ENCODE results near the gene WDR46.
A peak's percentile ranks its signal among the peaks of the same experiment; 100 is the strongest.

The WDR46 gene, protein sequence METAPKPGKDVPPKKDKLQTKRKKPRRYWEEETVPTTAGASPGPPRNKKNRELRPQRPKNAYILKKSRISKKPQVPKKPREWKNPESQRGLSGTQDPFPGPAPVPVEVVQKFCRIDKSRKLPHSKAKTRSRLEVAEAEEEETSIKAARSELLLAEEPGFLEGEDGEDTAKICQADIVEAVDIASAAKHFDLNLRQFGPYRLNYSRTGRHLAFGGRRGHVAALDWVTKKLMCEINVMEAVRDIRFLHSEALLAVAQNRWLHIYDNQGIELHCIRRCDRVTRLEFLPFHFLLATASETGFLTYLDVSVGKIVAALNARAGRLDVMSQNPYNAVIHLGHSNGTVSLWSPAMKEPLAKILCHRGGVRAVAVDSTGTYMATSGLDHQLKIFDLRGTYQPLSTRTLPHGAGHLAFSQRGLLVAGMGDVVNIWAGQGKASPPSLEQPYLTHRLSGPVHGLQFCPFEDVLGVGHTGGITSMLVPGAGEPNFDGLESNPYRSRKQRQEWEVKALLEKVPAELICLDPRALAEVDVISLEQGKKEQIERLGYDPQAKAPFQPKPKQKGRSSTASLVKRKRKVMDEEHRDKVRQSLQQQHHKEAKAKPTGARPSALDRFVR

DNA sequence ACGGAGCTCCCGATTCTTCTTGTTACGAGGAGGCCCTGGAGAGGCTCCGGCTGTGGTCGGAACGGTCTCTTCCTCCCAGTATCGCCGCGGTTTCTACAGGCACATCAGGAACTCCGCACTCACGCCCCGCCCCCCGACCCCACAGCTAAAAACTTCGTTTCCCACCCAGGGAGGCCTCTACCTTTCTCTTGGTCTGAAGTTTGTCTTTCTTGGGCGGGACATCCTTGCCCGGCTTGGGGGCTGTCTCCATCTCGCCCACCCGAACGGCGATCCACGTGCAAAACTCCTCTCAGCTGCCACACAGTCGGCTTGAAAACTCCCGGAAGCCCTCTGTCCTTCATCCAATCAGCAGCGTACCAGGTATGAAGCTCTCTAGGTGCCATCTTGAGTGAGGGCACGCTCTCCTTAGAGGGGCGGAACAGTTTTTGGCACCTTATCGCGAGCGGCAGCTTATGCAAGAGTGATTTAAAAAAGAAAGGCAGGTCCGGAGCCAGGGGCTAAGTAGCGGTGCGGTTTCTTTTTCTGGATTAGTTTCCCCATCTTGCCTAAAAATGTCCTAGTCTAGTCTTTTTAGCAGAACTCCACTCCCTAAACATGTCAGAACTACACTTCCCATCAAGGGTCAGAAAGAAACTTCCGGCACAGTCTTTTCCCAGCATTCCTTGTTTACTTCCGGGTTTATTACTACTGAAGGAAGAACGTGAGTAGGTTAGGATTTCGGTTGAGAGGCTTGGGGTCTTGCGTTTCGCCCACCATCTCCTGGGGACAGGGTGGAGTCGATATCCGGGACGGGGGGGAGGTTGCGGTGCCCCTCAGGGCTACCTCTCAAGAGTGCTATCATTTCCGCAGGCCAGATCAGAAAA lies at the start of gene WDR46, which contains the start of gene PFDN6:
TSS of gene WDR46 (minus strand) at position 319 of the 863 bp plus-strand sequence. CDS start at position 250, 69 bp downstream.
TSS of gene PFDN6 (plus strand) at position 681 of the 863 bp plus-strand sequence. CDS start 256 bp downstream, outside the sequence.
- DNase-seq = peak; percentile 76

DNA sequence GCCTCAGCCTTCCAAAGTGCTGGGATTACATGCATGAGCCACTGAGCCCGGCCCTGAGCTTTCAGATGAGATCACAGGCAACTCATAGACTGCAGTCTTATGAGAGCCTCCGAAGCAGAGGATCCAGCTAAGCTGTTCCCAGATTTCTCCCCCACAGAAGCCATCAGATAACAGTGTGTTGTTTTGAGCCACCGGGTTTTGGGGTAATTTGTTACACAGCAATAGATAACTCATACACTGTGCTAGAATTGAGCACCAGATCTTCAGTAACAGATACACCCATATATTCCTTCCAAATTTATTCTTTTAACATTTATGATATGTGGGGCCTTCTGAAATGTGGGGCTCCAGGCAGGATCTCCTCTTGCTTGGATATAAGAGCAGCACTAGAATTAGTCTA lies 47.5 kb upstream of the WDR46 start:
- no peak for DNase-seq

DNA sequence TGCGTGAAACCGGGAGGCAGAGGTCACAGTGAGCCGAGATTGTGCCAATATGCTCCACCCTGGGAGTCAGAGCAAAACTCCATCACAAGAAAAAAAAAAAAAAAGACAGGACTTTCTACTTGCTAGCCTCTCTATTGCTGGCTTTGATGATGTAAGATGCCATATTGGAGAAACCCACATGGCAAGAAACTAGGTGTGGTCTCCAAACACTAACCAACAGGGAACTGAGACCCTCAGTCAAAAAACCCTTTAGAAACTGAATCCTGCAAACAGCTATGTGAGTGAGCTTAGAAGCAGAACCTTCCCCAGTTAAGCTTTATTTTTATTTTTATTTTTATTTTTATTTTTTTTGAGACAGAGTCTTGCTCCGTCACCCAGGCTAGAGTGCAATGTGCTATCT lies 46.9 kb upstream of the WDR46 start:
- DNase-seq = no peak

DNA sequence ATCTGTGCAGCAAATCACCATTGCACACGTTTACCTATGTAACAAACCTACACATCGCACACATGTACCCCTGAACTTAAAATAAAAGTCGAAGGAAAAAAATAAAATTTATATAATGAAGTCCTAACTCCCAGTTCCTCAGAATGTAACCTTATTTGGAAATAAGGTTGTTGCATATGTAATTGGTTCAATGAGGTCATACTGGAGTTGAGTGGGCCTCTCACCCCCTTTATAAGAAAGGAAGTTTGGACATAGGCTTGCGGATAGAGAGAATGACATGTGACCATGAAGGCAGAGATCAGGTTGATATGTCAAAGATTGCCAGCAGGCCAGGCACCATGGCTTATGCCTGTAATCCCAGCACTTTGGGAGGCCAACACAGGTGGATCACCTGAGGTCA lies 44.6 kb upstream of the WDR46 start:
- no peak for DNase-seq

DNA sequence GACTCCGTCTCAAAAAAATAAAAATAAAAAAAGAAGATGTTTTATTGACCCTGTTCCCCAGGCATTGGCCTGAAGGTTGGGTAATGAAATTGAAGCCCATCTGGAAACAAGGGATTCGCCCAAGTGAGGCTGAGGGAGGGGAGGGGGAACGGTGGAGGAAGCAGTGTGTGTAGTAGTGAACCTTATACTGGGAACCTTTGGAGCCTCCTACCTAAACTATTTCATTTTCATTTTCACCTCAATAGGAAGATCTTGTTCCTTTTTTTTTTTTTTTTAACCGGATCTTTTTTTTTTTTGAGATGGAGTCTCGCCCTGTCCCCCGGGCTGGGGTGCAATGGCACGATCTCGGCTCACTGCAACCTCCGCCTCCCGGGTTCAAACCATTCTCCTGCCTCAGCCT lies 41.7 kb upstream of the WDR46 start:
- no peak for DNase-seq

DNA sequence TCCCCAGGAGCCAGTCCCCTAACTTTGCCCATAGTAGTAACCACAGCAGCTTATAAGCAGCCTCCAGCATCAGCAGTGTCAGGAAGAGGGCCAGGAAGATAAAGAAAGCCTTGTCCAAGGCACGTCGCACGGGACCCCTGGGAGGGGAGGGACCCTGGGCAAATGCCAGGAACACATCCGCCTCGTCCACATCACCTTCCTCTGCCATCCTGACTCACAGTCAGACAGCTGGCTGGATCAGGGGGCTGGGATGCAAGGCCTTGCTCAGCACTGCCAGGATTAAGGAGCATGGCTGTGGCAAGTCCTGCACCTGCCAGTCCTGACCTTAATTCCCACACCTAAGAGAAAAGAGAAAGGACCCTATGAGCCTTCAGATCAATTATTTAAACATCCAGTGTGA lies 40.0 kb upstream of the WDR46 start:
- DNase-seq = no peak

DNA sequence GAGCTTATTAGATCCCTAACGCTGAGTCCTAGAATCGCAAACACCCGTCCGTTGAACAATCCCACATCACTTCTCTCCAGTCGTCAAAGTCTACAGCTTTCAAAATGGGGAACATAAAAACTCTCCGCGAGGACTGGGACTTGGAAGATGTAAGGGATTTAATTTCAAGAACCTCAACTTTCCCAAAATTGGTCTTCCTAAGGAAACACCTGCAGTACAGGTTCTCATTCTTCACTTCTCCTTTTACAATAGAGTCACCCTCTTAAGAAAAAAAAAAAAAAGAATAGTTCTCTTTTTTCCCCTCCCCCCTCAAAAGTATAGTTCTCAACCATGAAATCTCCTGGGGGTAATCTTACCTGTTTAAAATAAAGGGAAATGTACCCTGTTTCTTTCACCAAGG lies 35.1 kb upstream of the WDR46 start:
- no peak for DNase-seq

DNA sequence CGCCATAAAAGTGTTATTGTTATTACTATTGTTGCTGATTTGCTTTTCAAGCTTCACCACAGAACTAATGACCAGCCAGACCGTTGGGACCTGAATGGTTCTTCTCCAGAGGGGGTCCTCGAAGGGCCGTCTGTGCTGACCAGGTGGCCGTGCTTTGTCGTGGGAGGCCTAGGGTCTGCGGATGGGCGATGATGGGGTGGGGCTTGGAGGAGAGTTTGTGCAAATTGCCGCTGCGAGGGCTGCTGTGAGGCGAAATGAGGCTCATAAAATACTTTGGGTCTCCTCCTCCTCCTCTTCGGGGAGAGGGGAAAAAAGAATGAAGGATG lies 34.5 kb upstream of the WDR46 start:
- no peak for DNase-seq

DNA sequence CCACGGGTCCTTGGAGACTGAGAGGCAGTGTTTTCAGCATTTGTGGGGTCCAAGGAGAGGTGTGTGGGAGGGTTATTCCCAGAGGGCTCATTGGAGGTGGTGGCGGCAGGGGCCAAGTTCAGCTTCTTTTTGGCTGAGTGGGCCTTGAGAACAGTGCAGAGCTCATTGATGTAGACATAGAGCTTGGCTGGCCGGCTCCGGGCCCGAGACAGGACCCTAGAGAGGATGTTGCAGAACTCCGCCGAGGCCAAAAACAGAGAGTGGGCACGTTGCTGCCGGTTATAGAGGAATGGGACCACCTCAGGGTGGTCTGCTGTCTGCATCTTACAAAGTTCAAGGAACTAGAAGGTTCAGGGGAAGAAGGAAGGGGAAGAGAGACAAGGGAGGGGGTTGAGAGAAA lies 32.2 kb upstream of the WDR46 start:
- no peak for DNase-seq

DNA sequence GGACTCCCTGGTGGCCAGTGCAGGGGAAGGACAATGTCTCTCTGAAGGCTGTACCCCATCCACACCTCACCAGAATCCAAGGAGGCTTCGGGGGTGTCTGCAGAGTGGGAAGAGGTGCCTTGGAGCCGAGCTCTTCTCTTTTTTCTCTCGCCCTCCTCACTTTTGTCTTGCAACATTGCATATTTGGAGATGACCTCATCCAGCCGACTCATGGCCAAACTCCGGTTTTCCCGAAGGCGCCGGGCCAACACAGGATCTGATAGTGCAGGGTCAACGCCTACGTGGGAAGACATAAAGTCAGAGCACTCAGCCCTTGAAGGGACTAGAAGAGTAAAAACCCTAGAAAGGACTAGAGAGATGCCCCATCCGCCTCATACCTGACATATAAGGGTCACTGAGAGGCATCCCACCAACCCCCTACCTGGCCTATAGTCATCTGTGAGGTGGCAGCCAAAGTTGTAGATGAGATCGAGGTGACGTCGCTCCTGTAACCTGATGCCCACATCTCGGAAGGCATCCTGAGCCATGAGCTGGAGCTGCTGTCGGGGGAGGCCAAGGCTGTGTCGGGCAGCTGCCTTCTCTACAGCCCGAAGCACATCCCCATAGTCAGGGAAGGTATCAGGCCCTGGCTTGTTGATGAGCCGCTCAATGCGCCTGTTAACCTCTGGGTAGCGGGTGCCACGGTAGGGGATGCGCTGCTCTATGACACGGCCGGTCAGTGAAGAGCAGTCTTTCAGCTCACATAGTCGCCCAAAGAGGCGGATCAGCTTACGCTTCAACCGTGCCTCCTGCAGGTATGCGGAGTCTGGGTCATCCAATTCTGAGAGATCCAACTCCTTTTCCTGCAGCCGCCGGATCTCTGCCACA lies 31.5 kb upstream of the WDR46 start:
- DNase-seq = no peak

DNA sequence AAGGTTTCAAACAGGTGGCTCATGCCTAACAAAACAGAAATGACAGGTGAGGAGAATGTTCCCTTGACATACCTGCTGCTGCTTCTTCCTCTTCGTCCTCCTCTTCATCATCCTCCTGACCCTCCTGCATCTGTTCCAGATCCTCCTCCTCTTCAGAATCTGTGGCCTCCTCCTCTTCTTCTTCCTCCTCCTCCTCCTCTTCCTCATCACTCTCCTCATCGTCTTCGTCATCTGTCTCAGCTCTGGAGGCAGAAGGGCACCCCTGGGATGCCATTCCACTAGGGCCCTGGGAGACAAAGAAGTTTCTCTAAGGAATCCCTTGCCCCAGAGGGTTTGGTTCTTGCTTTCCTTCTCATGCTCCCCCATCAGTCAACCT lies 30.9 kb upstream of the WDR46 start:
- DNase-seq = no peak

DNA sequence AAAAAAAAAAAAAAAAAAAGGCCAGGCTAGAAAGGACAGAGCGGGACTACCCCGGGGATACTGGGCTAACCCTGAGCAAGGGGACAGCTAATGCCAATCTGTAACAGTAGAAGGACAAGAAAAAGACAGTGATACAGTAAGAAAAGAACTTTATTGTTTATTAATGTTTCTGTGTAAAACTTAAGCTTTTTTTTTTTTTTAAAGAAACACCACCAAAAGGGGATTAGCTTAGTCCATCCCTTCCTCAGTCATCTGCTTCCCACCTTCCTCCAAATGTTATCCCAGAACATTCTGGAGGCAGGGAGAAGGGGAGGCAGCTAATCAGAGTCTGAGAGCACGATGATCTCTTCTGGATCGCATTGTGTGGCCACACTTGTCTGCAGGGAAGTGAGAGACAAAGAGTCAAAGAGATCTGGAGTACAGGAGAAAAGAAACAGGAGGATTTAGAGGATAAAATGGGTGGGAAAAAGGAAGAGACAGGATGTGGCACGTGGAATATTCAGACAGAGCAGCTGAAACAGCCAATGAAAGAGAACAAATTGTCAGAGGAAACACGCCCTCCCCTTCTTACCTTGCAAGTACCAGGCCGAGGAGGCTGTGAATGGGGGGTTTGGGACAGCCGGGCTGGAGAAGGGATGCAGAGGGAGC lies 29.5 kb upstream of the WDR46 start:
- DNase-seq = no peak

DNA sequence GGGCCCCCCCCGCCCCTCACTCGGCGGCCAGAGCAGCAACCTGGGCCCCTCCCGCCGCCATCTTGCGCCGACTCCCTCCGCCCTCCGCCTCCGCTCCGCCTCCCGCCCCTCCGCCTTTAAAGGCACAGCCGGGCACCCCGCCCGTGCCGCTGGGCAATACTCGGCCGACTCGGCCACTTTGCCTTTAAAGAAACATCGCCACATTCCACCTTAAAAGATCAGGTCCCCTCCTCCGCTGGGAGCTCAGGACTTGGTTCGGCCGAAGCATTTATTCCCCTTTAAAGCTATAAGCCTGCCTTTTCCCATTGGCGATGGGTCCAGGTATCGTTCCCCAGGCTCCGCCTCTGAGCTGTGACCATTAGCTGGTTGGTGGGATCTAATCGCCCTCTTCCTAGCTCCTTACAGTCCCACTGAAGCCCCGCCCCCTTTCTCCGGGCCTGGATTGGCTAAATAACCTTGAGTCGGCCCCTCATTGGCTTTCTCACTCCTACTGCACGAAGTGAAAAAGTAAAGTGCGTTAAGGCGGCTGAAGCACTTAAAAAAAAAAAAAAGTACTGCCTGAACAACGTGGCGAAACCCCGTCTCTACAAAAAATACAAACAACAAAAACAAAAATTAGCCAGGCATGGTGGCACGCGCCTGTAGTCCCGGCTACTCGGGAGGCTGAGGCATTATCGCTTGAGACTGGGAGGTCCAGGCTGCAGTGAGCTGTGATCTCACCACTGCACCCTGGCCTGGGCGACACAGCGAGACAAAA lies 28.8 kb upstream of the WDR46 start, which contains the start of gene ZBTB22:
TSS of gene ZBTB22 (minus strand) at position 76 of the 757 bp plus-strand sequence. CDS start 828 bp downstream, outside the sequence.
- peak; percentile 81 for DNase-seq

DNA sequence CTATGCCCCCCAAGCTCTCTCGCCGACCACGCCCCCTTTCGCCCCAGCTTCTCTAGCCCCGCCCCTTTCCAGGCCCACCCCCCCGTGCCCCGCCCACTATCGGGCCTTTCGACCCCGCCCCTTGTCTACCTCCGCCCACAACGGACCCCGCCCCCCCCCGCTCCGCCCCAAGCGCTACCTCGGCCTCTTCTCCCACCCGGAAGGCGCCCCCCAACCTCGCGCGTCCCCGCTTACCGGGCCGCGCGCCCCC lies 28.3 kb upstream of the WDR46 start:
- no peak for DNase-seq

DNA sequence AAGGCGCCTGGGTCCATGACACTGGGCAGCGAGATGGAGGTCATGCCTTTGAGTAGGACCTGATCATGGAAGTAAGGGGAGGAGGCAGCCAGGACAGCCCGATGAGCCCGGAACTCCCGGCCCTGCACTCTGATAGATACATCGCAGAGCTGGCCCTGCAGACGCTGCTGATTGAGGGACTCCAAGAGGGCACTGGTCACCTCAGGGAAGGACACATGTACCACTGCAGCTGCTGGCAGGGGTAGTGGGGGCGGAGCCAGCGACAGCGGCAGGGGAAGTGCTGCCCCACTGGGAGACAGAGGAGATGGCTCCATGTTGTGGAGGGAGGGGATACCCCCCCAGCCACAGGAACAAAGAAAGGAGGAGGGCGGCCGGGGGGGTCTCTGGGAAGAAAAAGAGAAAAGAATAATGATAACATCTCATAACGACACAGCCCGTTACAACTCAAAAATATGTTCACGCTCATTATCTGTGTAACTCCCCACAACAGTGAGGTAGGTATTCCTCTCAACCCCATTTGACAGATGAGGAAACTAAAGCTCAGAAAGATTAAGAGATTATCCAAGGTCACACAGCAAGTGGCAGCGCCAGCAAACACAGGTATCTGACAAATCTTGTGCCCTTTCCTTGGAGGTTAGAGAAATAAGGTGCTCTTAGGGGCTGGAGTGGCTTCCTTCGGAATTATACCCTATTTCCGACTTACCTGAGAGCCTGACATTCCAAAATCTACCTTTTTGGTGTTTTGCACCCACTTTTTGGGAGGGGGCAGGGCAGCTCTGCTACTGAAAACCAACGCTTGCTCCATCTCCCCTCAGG lies 27.8 kb upstream of the WDR46 start:
- no peak for DNase-seq

DNA sequence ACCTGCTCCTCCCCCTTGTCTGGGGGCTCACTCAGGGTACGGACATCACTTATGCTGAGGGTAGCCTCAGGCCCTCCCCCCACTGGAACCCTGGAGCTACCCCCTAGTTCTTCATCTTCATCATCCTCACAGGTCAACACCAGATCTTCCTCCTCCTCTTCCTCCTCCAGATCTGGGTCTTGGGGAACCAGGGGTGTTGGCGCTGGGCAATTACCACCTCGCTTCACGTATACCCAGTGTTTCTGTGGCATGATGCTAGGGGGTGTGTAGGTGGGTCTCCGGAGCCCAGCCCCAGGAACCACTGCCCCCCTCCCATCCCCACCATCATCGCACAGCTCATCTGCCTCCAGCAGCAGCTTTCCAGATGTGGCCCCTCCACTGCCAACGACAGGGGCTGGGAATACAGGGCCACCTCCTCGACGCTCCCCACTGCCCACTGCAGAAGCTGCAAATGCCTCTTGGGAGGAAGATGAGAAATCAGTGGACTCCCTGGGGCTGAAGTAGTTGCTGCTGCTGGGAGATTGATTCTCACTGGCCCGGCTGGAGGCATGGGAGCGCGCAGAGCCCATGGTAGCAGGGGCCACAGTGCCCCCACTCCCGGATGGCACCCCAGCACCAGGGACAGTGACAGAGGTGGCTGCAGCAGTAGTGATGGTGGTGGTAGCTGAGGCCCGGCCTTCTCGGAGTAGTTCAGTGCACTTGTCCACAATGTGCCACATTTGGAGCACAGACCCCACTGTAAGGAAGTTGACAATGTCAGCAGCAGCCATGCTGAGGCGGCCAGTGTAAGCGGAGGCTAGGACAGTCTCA lies 27.0 kb upstream of the WDR46 start:
- no peak for DNase-seq

DNA sequence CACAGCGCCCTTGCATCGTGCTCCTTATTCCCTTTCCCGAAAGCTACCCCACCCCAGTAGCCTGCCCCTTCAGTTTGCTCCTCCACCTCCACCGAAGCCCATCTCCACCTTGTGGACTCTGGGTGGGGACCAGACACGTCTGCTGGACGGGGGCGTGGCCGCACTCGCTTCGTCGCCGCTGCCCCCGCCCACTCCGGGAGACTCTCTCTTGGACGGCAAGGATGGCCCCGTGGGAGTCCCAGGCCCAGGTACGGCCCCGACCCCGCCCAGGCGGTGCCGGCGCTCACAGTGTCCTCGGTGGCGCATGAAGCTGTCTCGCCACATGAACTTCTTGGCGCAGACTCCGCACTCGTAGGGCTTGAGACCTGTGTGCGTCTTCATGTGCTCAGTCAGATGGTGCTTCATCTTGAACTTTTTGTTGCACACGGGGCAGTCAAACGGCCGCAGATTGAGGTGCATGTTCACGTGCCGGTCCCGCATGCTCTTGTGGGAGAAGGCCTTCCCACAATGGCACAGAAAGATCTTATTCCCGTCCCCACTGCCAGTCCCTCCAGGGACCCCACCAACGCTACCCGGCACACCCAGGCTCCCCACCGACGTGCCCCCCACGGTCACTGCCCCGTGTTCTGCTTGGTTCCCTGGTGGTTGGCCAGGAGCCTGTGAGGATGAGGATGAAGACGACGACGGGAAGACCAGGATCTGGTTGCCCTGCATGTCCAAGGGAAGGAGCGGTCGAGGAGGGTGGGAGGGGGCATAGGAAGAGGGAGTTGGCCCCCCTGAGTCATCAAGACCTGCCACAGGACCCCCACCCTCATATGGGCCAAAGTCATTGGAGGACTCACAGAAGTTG lies 26.1 kb upstream of the WDR46 start:
- no peak for DNase-seq

DNA sequence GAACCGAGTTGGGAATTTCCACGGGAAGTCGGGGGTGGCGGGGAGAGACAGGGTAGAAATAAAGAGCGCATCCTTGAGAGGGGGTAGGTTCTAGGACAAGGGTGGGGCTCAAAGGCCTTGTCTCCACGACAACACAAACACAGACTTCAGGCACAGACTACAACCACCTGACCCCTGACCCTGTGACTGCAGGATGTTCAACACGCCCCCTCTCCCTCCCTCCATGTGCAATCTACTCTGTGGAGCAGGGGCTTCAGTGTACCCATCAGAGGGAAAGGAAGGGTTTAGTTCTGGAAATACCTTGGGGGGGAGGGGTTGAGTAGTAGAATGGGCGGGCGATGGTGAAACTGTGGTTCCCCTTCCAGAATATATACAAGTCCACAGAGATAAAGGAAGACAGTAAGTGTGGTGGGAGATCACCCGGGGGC lies 25.5 kb upstream of the WDR46 start:
- no peak for DNase-seq
